GM19324 (cell line): ENCODE measurements around the gene DAZAP1.
"Not testable (repeated sequence)": the region's sequence is repeated elsewhere in the genome, so short reads cannot be mapped to it uniquely, and the experiment has no call there.

ENCODE experiments used
- ATAC-seq: cut with Tn5 transposase; IDR thresholded peaks from one replicate; pipeline ENCODE4 v1.9.1; 2021; ENCODE audit warnings: mild to moderate bottlenecking, moderate library complexity; ENCODE audit not compliant: unreplicated experiment, low FRiP score

The DAZAP1 gene

GRCh38 chr19:1409204-1410005 is 2.0 kb downstream of the DAZAP1 start:
- ATAC-seq = no peak

DNA sequence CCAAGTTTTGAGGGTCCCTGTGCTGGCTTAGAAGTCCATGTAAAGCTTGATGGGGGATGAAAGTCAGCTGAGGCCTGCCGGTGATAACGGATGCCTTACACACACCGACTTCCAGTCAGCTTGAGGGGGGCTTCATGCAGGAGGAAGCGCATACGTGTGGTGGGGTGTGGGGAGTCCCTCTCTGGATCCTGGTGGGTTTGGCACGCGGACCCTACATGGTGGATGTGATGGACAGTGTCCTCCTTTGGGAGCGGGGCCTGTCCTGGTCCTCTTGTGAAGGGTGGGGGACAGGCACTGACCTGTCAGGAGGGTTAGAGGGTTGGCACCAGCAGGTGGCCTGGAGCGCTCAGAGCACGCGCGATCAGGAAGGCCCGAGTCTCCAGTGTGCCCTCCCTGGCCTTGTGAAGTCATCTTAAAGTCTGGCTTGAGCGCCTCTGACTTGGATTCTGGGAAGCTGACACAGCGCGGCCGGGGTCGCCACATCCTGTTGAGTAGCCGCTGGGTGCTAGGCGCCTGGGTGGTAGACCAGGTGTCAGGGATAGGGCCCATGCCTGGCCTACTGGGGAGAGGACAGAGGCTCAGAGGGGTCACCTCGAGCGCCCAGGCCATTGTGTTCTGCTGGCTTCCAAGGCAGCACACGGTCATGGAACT is 2.9 kb downstream of the DAZAP1 start:
- no peak for ATAC-seq

DNA sequence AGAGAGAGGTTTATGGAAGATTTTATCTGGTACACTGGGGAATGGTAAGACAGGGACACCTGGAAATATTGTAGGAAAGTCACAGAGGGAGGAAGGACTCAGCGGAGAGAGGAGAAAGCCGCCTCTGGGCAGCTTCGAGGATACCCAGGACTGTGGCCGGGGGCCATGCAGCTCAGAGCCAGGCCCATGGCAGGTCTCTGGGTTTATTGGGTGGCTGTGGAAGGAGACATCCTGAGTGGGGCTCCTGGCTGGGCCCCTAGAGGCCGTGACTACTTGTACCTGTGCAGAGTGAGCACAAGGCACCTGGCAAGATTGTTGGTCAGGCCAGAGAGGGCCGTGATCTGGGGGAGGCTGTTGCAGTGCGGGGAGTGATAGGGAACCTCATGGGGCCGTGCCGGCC is 3.4 kb downstream of the DAZAP1 start:
- no peak for ATAC-seq

GRCh38 chr19:1411255-1412191 is 4.1 kb downstream of the DAZAP1 start:
- no peak for ATAC-seq

GRCh38 chr19:1412323-1412923 is 5.0 kb downstream of the DAZAP1 start:
- ATAC-seq = no peak

DNA sequence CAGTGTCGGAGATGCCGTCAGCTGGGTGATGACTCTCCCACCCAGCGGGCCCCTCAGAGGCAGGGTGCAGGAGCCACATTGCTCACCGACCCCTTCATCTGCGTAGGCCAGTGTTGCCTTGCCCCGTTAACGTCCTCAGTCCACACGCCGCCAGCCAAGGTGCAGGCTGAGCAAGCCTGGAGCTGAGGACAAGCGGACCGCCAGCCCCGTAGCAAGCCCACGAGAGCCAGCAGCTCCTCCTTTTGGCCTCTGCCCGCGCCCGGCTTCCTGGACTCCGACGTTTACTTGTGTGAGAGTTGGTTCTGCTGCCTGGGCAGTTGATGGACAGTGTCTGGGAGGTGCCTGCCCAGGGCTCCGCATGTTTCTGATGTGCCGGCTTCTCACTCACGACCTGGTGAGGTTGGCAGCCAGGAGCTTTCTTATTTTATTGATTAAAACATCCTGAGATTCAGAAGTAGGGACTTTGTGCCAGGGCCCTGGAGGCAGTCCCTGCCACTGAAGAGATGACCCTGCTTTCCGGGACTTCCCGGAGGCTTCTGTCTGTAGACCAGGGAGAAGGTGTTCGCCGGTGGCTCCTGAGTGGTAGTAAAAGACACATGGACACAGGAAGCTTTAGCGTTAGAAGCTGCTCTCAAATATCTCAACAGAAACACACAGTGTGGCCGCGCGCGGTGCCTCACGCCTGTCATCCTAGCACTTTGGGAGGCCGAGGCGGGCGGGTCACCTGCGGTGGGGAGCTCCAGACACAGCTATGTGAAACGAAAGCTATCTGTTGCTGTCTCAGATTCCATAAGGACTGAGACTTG is 5.8 kb downstream of the DAZAP1 start:
- ATAC-seq = no peak

DNA sequence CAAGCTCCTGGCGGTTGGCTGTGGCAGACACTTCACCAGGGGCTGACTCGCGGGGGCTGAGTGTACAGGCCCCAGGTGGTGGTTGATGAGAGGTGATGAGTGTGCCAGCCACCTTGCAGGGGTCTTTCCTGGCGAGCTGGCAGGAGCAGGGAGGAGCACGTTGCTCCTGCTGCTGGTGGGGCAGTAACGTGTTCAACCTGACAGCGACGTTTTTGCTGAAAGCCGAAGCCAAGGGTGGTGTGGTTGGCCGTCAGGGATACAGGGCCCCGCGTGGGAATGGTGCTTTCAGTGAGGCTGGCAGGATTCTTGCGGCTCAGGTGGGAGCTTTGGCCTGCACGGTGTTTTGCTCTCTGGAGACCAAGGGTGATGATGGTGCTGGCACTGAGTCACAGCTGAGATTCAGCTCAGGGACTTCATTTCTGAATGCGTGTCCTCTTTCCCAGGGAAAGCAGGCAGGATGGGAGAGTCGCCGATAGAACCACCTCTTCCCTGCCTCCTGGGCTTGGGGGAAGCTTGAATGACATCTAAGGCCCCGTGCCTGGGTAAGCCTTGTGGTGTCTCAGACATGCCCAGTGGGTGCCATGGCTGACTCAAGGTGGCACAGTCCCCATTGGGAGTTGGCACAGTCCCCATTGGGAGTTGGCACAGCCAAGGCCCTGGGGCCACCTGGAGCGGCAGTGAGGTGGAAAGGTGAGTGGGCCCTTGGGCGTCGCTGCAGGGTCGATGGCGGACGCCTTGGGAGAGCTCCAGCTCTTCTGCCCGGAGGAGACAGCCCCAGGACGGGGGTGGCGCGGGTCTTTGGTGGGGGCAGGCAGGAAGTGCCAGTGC is 8.8 kb downstream of the DAZAP1 start:
- ATAC-seq = no peak

DNA sequence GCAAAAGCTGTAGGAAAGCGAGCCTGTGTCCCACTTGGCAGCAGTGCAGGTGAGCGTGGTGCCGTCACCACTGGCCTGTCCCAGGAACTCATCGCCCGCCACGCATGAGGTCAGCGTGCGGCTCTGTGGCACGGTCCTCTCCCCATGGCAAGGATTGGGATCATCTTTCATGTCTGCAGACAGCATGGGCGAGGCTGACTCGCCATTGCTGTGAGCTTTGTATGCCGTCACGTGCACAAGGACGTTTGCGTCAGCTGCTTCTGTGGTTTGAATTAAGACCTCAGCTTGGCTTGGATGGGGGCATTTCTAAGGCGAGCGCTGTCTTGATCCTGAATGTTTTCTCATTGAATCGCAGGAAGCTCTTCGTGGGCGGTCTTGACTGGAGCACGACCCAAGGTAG is 9.8 kb downstream of the DAZAP1 start:
- no peak for ATAC-seq

- ATAC-seq = no peak
Measured at GRCh38 chr19:1417681-1418495, 10.5 kb downstream of the DAZAP1 start.

- no peak for ATAC-seq
Measured at GRCh38 chr19:1418496-1418775, 11.1 kb downstream of the DAZAP1 start.

DNA sequence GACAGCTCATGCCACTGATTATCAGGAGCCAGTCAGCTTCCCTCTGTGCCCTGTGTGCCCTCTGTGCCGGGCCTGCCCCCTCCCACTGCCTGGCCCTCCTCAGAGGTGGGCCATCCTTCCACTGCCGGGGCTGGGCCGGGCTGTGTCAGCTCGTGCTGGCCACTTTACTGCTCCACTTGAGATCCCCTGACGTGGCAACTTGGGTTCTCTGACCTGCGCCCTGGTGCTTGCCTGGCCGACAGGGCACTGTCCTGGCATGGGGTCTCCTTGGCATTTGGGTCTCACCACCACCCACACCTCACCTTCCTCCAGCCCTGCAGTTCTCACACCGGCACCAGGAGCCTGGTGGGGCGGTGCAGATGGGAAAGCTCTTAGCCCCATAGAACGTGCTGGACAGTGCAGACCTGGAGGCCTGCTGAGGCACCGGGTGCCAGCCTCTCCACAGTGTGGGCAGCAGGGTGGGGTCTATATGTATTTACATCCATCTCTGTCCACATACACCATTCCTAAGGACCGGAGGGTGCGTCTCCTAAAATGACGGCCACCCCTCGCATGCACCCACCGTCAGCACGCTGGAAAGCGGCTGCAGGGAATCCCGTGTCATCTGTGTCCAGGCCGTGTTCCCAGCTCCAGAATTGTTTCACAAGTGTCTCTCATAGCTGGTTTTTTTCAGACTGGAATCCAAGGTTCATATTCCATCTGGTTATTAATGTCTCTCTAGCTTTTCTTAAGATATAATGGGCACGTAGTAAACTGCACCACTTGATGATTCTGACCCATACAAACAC is 11.8 kb downstream of the DAZAP1 start:
- ATAC-seq = no peak

- ATAC-seq = not testable (repeated sequence)
Measured at GRCh38 chr19:1420085-1420484, 12.7 kb downstream of the DAZAP1 start.

DNA sequence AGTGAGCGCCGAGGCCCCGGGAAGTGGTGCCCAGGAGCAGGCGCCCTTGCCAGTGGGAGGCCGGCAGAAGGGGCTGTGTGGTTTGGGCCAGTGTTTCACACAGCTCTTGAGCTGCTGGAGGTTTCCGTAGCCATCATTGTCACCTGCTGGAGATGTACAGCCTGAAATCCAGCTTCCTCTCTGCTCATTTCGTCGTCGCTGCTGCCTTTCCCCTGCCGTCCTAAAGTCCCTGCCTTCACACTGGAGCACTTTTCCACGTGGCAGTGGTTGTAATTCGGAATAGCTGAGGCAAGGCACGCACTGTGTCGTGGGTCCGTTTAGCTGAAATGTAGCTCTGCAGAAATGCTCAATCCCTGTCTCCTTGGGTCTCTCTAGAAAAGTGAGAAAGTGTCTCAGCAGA is 13.2 kb downstream of the DAZAP1 start:
- ATAC-seq = no peak

- no peak for ATAC-seq
Measured at GRCh38 chr19:1421218-1421957, 14.0 kb downstream of the DAZAP1 start.

- no peak for ATAC-seq
Measured at GRCh38 chr19:1421958-1422305, 14.5 kb downstream of the DAZAP1 start.

- no peak for ATAC-seq
Measured at GRCh38 chr19:1422360-1422759, 15.0 kb downstream of the DAZAP1 start.

GRCh38 chr19:1422943-1423342 is 15.6 kb downstream of the DAZAP1 start:
- ATAC-seq = no peak
